T-helper 2 cell (primary cell): ENCODE data around the gene DTNB.
A peak's percentile ranks its signal among the peaks of the same experiment; 100 is the strongest.
"Not testable (repeated sequence)": the region's sequence is repeated elsewhere in the genome, so short reads cannot be mapped to it uniquely, and the experiment has no call there.

Experiments
- DNase-seq, 5 experiments: peaks; one replicate each; pipeline versions ENCODE4 v3.0.0 to v3.0.0-alpha.2; 2012 to 2022

Gene DTNB

GRCh38 chr2:25537526-25537925 is 135.9 kb downstream of the DTNB start:
- no peak for DNase-seq

GRCh38 chr2:25535411-25536289 is 137.7 kb downstream of the DTNB start:
- not testable (repeated sequence) for DNase-seq

- DNase-seq, result not testable (repeated sequence)
Observed at GRCh38 chr2:25534937-25535336, 138.4 kb downstream of the DTNB start.

GRCh38 chr2:25534455-25534854 is 138.9 kb downstream of the DTNB start:
- no peak for DNase-seq

- not testable (repeated sequence) for DNase-seq
Observed at GRCh38 chr2:25533771-25534170, 139.6 kb downstream of the DTNB start.

- DNase-seq, result no peak
Observed at GRCh38 chr2:25532521-25532920, 140.9 kb downstream of the DTNB start.

- no peak for DNase-seq
Observed at GRCh38 chr2:25529034-25529433, 144.3 kb downstream of the DTNB start.

- DNase-seq, result no peak
Observed at GRCh38 chr2:25528173-25528572, 145.2 kb downstream of the DTNB start.

- DNase-seq, result peak in 1 of 5 experiments; percentile 5
Observed at GRCh38 chr2:25524507-25524906, 148.9 kb downstream of the DTNB start.

GRCh38 chr2:25523060-25523459 is 150.3 kb downstream of the DTNB start:
- DNase-seq, result no peak

GRCh38 chr2:25521665-25522387 is 151.6 kb downstream of the DTNB start:
- DNase-seq, result peak in 2 of 5 experiments; percentile 49 to 91

GRCh38 chr2:25521126-25521525 is 152.3 kb downstream of the DTNB start:
- DNase-seq, result no peak

- DNase-seq, result no peak
Observed at GRCh38 chr2:25517701-25518100, 155.7 kb downstream of the DTNB start.

- DNase-seq, result peak in 1 of 5 experiments; percentile 27
Observed at GRCh38 chr2:25514043-25514637, 159.2 kb downstream of the DTNB start.

- no peak for DNase-seq
Observed at GRCh38 chr2:25512707-25513106, 160.7 kb downstream of the DTNB start.

GRCh38 chr2:25506226-25506625 is 167.2 kb downstream of the DTNB start:
- DNase-seq, result no peak

GRCh38 chr2:25505622-25506021 is 167.8 kb downstream of the DTNB start:
- DNase-seq, result no peak

- no peak for DNase-seq
Observed at GRCh38 chr2:25505182-25505581, 168.2 kb downstream of the DTNB start.

- DNase-seq, result no peak
Observed at GRCh38 chr2:25504266-25504665, 169.1 kb downstream of the DTNB start.

- DNase-seq, result no peak
Observed at GRCh38 chr2:25499157-25499556, 174.2 kb downstream of the DTNB start.

GRCh38 chr2:25497918-25498407 is 175.4 kb downstream of the DTNB start:
- DNase-seq, result no peak

GRCh38 chr2:25497229-25497917 is 176.0 kb downstream of the DTNB start:
- no peak for DNase-seq

GRCh38 chr2:25494616-25495015 is 178.8 kb downstream of the DTNB start:
- no peak for DNase-seq
